GM12872 (cell line): Measurements from ENCODE around the gene SELE.

ENCODE experiments used
- CTCF ChIP-seq: IDR thresholded peaks from 3 replicates; pipeline ENCODE4 v1.5.1; 2011; ENCODE audit warnings: low read depth, mild to moderate bottlenecking, low read length, moderate library complexity; ENCODE audit not compliant: insufficient read depth

Gene SELE

GRCh38 chr1:169764919-169765318 lies 31.0 kb upstream of the SELE start:
- TF ChIP-seq CTCF, result no peak

DNA sequence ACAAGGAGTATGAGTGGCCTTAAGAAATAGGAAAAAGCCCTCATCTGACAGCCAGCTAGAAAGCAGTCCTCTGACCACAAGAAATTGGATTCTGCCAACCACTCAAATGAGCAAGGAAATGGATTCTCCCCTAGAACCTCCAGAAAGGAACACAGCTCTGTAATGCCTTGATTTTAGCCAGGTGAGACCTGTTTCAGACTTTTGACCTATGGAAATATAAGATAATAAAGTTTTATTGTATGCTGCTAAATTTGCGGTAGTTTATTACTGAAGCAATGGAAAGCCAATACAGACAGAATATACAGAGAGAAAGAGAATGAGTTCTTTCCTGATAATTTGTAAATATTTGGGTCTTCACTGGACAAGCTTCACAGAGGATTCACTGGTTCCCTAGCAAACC lies 28.8 kb upstream of the SELE start:
- TF ChIP-seq CTCF, result no peak

GRCh38 chr1:169759038-169759437 lies 25.2 kb upstream of the SELE start:
- TF ChIP-seq CTCF, result no peak

- no peak for TF ChIP-seq CTCF
Measured at GRCh38 chr1:169753549-169753948, 19.7 kb upstream of the SELE start.

DNA sequence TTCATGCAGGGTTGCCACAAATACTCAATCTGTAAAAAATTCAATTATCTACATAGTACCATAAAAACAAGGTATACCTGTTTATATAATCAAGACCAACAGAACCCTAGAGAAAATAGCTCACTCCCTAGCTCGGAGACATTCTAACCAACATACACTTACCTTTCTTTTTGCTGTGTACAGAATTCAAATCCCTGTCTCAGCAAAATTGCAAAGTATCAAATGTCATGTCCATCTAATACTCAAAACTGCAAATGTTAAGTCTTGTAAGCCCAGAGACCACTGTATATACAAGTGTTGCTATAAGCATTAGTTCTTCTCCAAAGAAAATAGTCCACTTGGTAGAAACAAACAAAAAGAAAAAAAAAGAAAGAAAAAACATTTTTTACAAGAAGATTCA lies 16.2 kb upstream of the SELE start:
- TF ChIP-seq CTCF, result no peak

- TF ChIP-seq CTCF, result no peak
Measured at GRCh38 chr1:169746550-169746949, 12.7 kb upstream of the SELE start.

DNA sequence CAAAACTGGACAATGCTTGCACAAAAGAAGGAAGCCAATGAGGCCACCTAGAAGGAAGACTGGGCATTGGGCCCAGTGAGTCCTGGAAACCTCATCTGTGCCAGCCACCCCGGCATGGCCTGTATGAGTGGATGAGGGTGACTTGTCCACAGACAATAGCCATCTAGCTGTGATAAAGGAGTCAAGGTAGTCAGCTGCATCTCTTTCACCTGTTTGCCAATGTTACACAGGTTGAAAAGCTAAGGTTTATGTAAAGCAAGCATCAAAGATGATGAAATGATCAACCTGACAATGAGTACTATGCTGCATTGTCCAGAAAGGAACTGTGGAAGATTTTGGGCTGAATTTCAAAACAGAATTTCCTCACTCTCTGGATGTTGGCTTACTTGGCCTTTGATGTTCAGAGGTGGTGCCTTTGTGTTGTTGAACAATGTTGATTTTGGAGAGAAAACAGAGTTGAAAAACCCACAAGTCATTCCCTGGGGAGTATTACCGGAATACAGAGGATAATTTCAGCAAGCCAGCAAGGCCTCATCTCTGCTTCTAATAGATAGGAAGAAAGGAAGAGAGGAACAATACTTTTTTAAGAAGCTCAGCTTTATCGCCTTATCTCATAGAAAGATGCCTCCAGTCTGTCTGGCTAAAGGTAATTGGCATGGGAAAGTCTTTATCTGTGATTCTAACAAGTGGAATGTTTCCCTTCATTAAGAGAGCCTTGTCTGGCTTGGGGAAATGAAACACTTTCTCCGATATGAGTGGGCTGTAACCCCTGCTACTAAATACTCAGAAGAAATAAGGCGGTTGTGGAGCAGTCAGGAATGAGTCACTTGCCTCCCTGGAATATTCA lies 11.4 kb upstream of the SELE start:
- TF ChIP-seq CTCF, result no peak
